GM23338 (cell line): ENCODE measurements around the gene SH3PXD2B. TPM values are rescaled to one million over a fixed set of nuclear protein-coding genes. Genes with fewer than 3 reads are reported as not detected.

Source experiments
- ATAC-seq: fragments of 200-7000 bp; cut with Tn5 transposase; 3 replicates; pipeline ENCODE4 v1.9.1; 2020
- DNase-seq: peaks from one replicate; pipeline ENCODE4 v3.0.0-alpha.2; 2015; ENCODE audit warnings: low spot score
- H2AFZ ChIP-seq: fragments of 200-600 bp; sonication (generic); 2 replicates; pipeline ENCODE4 v1.8.0; 2016; ENCODE audit warnings: antibody characterized with exemption, mild to moderate bottlenecking, moderate library complexity
- H3F3A ChIP-seq: fragments of 200-600 bp; sonication (generic); replicated peaks from 2 replicates; pipeline ENCODE4 v1.8.0; 2017; ENCODE audit warnings: antibody characterized with exemption, mixed run types, low read depth
- H3K27ac ChIP-seq: fragments of 200-600 bp; sonication (generic); 2 replicates; pipeline ENCODE4 v1.6.1; 2016; ENCODE audit warnings: low read depth
- H3K27me3 ChIP-seq: fragments of 200-600 bp; sonication (generic); 2 replicates; pipeline ENCODE4 v1.8.0; 2016; ENCODE audit warnings: mild to moderate bottlenecking, mixed run types, moderate library complexity; ENCODE audit not compliant: insufficient read depth
- H3K36me3 ChIP-seq: fragments of 200-600 bp; sonication (generic); 2 replicates; pipeline ENCODE4 v1.8.0; 2016; ENCODE audit warnings: mild to moderate bottlenecking; ENCODE audit not compliant: insufficient read depth
- H3K4me1 ChIP-seq: fragments of 200-600 bp; sonication (generic); 2 replicates; pipeline ENCODE4 v1.8.0; 2016; ENCODE audit warnings: mild to moderate bottlenecking, moderate library complexity; ENCODE audit not compliant: insufficient read depth
- H3K4me2 ChIP-seq: fragments of 200-600 bp; sonication (generic); 2 replicates; pipeline ENCODE4 v1.7.1; 2017; ENCODE audit warnings: mixed run types
- H3K4me3 ChIP-seq: fragments of 200-600 bp; sonication (generic); 2 replicates; pipeline ENCODE4 v1.6.1; 2016; ENCODE audit warnings: mixed run types
- H3K79me2 ChIP-seq: fragments of 200-600 bp; sonication (generic); replicated peaks from 2 replicates; pipeline ENCODE4 v1.8.0; 2017; ENCODE audit warnings: mild to moderate bottlenecking; ENCODE audit not compliant: insufficient read depth
- H3K9me2 ChIP-seq: fragments of 200-600 bp; sonication (generic); 2 replicates; pipeline ENCODE4 v1.8.0; 2017; ENCODE audit not compliant: insufficient read depth
- H4K20me1 ChIP-seq: fragments of 200-600 bp; sonication (generic); replicated peaks from 2 replicates; pipeline ENCODE4 v1.8.0; 2017; ENCODE audit warnings: mild to moderate bottlenecking; ENCODE audit not compliant: insufficient read depth
- H3K27ac Mint-ChIP-seq: 2 replicates; pipeline ENCODE4 v1.8.0; 2020; ENCODE audit warnings: inconsistent platforms, mild to moderate bottlenecking, moderate library complexity, mixed read lengths
- H3K27me3 Mint-ChIP-seq: 3 replicates; pipeline ENCODE4 v1.8.0; 2022; ENCODE audit warnings: low read depth, mild to moderate bottlenecking, moderate library complexity, mixed read lengths, inconsistent platforms; ENCODE audit not compliant: insufficient read depth, poor library complexity
- H3K36me3 Mint-ChIP-seq: 3 replicates; pipeline ENCODE4 v1.8.0; 2021; ENCODE audit warnings: low read depth, mild to moderate bottlenecking, inconsistent platforms, moderate library complexity, mixed read lengths
- H3K4me1 Mint-ChIP-seq: 3 replicates; pipeline ENCODE4 v1.8.0; 2020; ENCODE audit warnings: mild to moderate bottlenecking, inconsistent platforms, mixed read lengths
- H3K4me3 Mint-ChIP-seq: 3 replicates; pipeline ENCODE4 v1.8.0; 2021; ENCODE audit warnings: moderate library complexity, mild to moderate bottlenecking, inconsistent platforms, mixed read lengths
- H3K9me3 Mint-ChIP-seq: 3 replicates; pipeline ENCODE4 v1.8.0; 2020; ENCODE audit warnings: moderate library complexity, mild to moderate bottlenecking, inconsistent platforms, mixed read lengths
- ETS1 ChIP-seq: IDR thresholded peaks from 2 replicates; pipeline ENCODE4 v1.6.1; 2016; ENCODE audit warnings: antibody characterized with exemption
- EZH2 ChIP-seq: fragments of 200-600 bp; sonication (generic); IDR thresholded peaks from one replicate; pipeline ENCODE4 v1.8.0; 2017; ENCODE audit warnings: antibody characterized with exemption, mild to moderate bottlenecking, low read depth; ENCODE audit not compliant: unreplicated experiment
- EZH2phosphoT487 ChIP-seq: fragments of 200-600 bp; sonication (generic); IDR thresholded peaks from one replicate; pipeline ENCODE4 v1.8.1; 2018; ENCODE audit warnings: antibody characterized with exemption; ENCODE audit not compliant: unreplicated experiment
- JUNB ChIP-seq: IDR thresholded peaks from one replicate; pipeline ENCODE4 v1.6.1; 2016; ENCODE audit warnings: antibody characterized with exemption; ENCODE audit not compliant: unreplicated experiment
- NANOG ChIP-seq: IDR thresholded peaks from 2 replicates; pipeline ENCODE4 v1.6.1; 2016; ENCODE audit warnings: antibody characterized with exemption, borderline replicate concordance
- POLR2AphosphoS5 ChIP-seq: IDR thresholded peaks from 2 replicates; pipeline ENCODE4 v1.6.1; 2016; ENCODE audit warnings: antibody characterized with exemption, low read depth
- REST ChIP-seq: IDR thresholded peaks from one replicate; pipeline ENCODE4 v1.6.1; 2018; ENCODE audit warnings: antibody characterized with exemption; ENCODE audit not compliant: unreplicated experiment
- STAT1 ChIP-seq: IDR thresholded peaks from one replicate; pipeline ENCODE4 v1.6.1; 2016; ENCODE audit warnings: antibody characterized with exemption; ENCODE audit not compliant: unreplicated experiment
- ZNF114 ChIP-seq: fragments of 250-450 bp; sonication (Bioruptor Pico); IDR thresholded peaks from 2 replicates; pipeline ENCODE4 v1.5.0; 2020; ENCODE audit warnings: mild to moderate bottlenecking, moderate library complexity
- ZNF331 ChIP-seq: fragments of 250-450 bp; sonication (Bioruptor Pico); IDR thresholded peaks from 2 replicates; pipeline ENCODE4 v1.5.0; 2020; ENCODE audit warnings: low read depth, mild to moderate bottlenecking, moderate library complexity
- polyA plus RNA-seq: library from polyadenylated mRNA; unstranded; fragments of >200 nt; fragmentation: Nextera tagmentation; extraction: Ambion mirVana; gene quantifications from 2 replicates; pipeline ENCODE4 v1.2.1, GENCODE V29; 2016
- total RNA-seq: library from RNA; depleted of rRNA; stranded (reverse); fragments of >200 nt; shearing (Covaris generic); gene quantifications from 2 replicates; pipeline ENCODE4 v1.2.3, GENCODE V29; 2014

SH3PXD2B gene
- total and polyA plus RNA-seq, 2 experiments from 2014 or later: 40.2 to 52.5 TPM

DNA sequence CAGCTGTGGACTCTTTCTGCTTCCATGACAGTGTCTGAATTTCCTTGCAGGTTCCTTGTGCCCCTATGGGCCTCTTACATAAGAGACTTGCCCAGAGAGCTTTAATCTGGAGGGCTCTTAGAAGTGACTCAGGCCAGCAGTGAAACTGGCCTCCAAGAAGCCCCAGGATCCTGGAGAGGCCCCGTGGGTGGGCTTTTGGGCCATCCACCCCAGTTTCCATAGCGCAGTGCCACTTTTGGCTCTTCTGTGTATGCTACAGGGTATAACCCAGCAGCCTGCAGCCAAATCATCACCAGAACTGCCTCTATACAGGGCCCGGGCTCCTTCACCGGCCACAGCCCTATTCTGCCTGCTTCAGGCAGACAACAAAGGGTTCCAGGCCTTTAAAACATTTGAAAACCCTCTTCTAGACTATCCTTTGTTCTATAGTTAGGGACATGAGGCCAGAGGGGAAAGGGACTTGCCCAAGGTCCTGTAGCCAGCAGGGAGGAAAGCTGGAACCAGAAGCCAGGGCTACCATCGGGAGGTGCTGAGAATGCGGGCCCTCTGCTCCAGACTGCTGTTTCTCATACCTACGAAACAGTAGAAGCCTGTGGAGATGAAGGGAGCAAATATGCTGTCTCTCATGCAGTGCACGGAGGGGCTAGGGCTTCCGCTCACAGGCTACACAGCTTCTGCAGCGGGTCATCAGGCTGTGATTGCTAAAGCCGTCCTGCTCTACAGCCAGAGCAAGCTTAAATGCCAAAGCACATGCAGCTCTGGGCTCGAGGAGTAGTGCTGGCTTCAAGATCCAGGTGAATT lies 18.0 kb downstream of the SH3PXD2B start:
- Histone ChIP-seq H3K4me2 (no peak overlapping the region), H3K27me3 (no peaks in the 10 kb centered on the region), H3K36me3 (no peaks in the 10 kb centered on the region), H3K4me1 (no peaks in the 10 kb centered on the region), H3F3A (no peaks in the 10 kb centered on the region), H3K9me2 (no peaks in the 10 kb centered on the region), H4K20me1 (peaks cover 31% of the 10 kb centered on the region), H2AFZ (no peak overlapping the region), H3K79me2 (peaks cover 53% of the 10 kb centered on the region), H3K27ac (no peak overlapping the region), H3K4me3 (no peak overlapping the region)
- TF ChIP-seq ETS1 (no peak), NANOG (no peak), STAT1 (no peak)
- Mint-ChIP-seq H3K4me1 (0 out of 3 replicates have a peak, but pooled peaks cover 3% of the 10 kb centered on the region), H3K27ac (no peak overlapping the region), H3K27me3 (peaks cover 4% of the 10 kb centered on the region), H3K9me3 (no peaks in the 10 kb centered on the region), H3K36me3 (peaks cover 1% of the 10 kb centered on the region; the same call in 1 of the 3 replicates), H3K4me3 (no peak overlapping the region)
- DNase-seq: no peak
- no peak for ATAC-seq

DNA sequence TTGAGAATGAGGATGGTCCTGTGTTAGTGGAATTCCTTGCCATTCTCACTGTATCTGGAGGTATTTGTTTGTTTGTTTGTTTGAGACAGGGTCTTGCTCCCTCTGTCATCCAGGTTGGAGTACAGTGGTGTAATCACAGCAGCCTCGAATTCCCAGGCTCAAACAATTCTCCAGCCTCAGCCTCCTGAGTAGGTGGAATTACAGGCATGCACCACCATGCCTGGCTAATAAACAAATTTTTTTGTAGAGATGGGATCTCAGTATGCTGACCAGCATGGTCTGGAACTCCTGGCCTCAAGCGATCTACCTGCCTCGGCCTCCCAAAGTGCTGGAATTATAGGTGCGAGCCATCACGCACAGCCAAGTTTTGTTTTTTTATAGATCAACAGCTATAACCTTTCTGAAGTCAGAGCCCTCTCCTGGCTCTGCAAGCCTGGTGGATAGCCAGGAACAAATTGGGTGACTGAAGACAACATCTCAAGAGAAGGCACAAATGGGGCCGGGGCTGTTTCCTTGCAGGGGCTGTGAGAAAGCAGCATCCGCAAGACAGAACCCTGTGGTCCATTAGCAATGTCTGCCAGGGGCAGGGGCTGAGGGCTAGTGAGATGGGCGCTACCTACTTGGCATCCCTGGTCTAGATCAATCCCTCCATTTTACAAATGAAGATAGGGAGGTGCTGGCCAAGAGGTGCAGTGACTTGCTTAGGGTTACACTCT lies 18.8 kb downstream of the SH3PXD2B start:
- ATAC-seq: no peak
- no peak overlapping the region for H3K4me2 ChIP-seq
- Mint-ChIP-seq H3K9me3 (no peaks in the 10 kb centered on the region), H3K4me1 (0 out of 3 replicates have a peak, but pooled peaks cover 3% of the 10 kb centered on the region), H3K4me3 (no peak overlapping the region), H3K27me3 (peaks cover 7% of the 10 kb centered on the region), H3K27ac (no peak overlapping the region), H3K36me3 (peaks cover 3% of the 10 kb centered on the region; the same call in 1 of the 3 replicates)
- no peaks in the 10 kb centered on the region for H3K27me3 ChIP-seq
- no peaks in the 10 kb centered on the region for H3F3A ChIP-seq
- H3K27ac ChIP-seq: no peak overlapping the region
- peaks cover 26% of the 10 kb centered on the region for H4K20me1 ChIP-seq
- no peaks in the 10 kb centered on the region for H3K36me3 ChIP-seq
- H3K79me2 ChIP-seq: peaks cover 51% of the 10 kb centered on the region
- no peak for TF ChIP-seq POLR2AphosphoS5
- TF ChIP-seq NANOG: no peak
- no peak for TF ChIP-seq STAT1
- TF ChIP-seq JUNB: no peak
- no peak for TF ChIP-seq REST
- no peak for TF ChIP-seq EZH2phosphoT487
- no peak for TF ChIP-seq EZH2
- no peak for TF ChIP-seq ZNF331 (CRISPR knock-in tag)
- TF ChIP-seq ZNF114: no peak
- no peaks in the 10 kb centered on the region for H3K9me2 ChIP-seq
- no peak overlapping the region for H3K4me3 ChIP-seq
- H2AFZ ChIP-seq: no peak overlapping the region
- no peaks in the 10 kb centered on the region for H3K4me1 ChIP-seq
- DNase-seq: no peak
